RPMI8226 (cell line): ENCODE data around the gene IKZF4.
"Not testable (repeated sequence)": the region's sequence is repeated elsewhere in the genome, so short reads cannot be mapped to it uniquely, and the experiment has no call there.

Experiments
- DNase-seq: peaks from one replicate; pipeline ENCODE4 v3.0.0-alpha.2; 2015

Gene IKZF4

DNA sequence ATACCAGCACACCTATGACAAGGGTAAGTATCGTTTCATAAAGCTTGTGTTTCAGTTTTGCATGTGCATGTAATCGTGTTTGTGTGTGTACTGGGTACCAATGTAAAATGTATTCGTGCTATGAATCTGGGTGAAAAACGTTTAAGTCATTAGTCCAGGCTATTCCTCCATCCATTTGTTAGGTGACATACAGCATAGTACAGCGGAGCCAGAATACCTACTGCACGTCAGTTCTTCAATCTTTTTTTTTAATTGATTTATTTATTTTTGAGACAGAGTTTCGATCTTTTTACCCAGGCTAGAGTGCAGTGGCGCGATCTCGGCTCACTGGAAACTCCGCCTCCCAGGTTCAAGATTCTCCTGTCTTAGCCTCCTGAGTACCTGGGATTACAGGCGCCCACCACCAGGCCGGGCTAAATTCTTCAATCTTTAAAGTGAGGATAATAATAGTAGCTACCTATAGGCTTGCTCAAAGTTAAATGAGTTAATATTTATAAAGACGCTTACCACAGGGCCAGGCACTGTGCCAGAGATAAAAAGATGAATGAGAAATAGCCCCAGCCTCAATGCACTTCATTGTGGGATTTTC lies 20.2 kb downstream of the IKZF4 start:
- no peak for DNase-seq

- peak; percentile 99 for DNase-seq
Observed at GRCh38 chr12:56041552-56042429, 20.9 kb downstream of the IKZF4 start, which contains the start of gene RPS26. RPS26 (plus strand) TSS chr12:56041918; CDS start chr12:56042167, 249 bp downstream.

DNA sequence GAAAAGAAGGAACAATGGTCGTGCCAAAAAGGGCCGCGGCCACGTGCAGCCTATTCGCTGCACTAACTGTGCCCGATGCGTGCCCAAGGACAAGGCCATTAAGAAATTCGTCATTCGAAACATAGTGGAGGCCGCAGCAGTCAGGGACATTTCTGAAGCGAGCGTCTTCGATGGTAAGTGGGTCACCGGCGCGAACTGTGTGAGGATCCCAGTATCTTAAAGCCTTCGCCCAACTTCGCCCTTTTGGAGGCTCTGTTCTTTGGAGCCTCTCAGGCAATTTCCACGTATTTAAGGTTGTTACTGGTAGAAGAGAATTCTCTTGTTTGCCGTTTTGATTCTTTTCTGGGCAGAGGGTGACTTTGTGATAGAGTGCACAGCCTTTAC lies 21.6 kb downstream of the IKZF4 start:
- not testable (repeated sequence) for DNase-seq

- no peak for DNase-seq
Observed at GRCh38 chr12:56042843-56043242, 22.0 kb downstream of the IKZF4 start.

DNA sequence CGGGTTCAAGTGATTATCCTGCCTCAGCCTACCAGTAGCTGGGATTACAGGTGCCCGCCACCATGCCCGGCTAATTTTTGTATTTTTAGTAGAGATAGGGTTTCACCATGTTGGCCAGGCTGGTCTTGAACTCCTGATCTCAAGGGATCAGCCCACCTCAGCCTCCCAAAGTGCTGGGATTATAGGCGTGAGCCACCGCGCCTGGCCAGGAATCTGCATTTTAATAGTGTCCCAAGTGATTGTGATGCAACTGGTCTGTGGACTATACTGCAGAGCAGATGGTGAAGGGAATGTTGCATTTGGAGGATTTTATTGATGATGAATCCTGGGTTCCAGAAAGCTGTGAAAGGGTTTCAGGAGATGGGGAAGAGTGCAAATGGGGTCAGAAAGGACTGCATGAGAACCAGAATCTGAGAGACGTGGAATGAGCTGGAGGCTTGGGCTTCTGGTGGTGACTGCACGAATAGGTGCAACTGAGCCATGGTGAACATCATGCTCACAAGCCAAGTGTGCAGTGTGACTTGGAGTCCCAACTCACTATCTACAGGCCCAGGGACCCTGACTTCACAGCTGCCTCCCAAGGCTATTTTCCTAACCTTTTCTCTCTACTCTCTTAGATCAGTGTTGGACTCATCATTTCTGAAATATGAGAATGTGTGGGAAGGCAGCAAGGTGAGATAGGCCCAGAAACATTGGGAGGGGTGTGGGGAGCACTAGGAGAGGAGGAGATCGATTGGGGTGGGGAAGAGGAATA lies 25.4 kb downstream of the IKZF4 start:
- DNase-seq = no peak

- no peak for DNase-seq
Observed at GRCh38 chr12:56053407-56053893, 32.6 kb downstream of the IKZF4 start.

- DNase-seq = not testable (repeated sequence)
Observed at GRCh38 chr12:56059964-56060363, 39.1 kb downstream of the IKZF4 start.

- DNase-seq = no peak
Observed at GRCh38 chr12:56061982-56062381, 41.1 kb downstream of the IKZF4 start.

DNA sequence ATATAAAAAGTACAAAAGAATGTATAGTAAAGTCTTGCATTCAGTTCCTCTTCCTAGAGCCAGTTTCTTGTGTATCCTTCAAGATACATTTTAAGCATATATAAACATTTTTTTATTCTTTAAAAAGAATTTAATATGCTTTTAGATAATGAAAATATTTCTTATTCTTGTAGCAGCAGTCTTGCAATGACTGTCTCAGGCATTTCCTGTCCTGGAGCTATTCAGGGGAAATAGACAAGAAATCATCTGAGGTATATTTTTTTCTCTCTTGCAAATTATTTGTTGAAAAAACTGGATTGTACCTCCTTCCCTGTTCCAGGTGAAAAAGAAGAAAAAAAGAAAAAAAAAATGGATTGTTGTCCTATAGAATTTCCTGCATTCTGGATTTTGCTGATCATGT lies 42.2 kb downstream of the IKZF4 start:
- DNase-seq = no peak

- DNase-seq = no peak
Observed at GRCh38 chr12:56071648-56072047, 50.8 kb downstream of the IKZF4 start.

DNA sequence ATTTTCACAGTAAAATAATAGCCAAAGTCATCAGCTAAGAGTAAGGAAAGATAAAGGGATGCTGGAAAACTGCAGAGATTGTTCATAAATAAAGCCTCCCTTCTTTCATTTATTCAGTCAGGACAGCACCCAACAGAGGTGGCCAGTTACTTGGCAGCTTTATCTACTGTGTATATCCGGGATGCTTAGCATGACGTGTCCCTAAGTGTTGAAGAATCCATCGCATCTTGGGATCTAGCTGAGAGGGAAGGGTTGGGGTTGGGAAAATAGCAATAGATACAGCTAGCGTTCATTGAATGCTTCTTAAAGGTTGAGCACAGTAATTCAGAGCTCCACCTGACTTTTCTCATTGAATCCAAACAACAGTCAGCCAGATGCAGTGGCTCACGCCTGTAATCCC lies 53.6 kb downstream of the IKZF4 start:
- no peak for DNase-seq

DNA sequence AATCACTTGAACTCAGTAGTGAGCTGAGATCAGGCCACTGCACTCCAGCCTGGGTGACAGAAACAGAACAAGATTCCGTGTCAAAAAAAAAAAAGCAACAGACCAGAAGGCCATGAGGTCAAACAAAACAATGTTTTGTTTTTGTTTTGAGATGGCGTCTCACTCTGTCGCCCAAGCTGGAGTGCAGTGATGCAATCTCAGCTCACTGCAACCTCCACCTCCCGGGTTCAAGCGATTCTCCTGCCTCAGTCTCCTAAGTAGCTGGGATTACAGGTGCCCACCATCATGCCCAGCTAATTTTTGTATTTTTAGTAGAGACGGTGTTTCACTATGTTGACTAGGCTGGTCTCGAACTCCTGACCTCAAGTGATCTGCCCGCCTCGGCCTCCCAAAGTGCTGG lies 57.1 kb downstream of the IKZF4 start:
- not testable (repeated sequence) for DNase-seq

DNA sequence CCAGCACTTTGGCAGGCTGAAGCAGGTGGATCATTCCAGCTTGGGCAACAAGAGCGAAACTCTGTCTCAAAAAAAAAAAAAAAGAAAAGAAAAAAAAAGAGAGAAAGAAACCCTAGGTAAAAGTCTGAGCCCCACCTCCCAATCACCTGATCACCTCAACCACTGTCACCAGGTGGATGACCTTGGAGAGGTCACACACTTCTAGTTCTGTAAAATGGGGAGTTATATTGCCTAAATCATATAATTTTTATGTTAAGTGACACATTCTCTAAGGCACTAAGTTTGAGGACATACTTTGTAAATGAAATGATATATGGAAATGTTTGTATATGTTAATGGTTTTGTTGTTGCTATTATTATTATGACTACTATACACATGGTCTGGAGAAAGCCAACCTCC lies 57.6 kb downstream of the IKZF4 start:
- no peak for DNase-seq

GRCh38 chr12:56078931-56079722 lies 58.3 kb downstream of the IKZF4 start:
- peak; percentile 82 for DNase-seq

DNA sequence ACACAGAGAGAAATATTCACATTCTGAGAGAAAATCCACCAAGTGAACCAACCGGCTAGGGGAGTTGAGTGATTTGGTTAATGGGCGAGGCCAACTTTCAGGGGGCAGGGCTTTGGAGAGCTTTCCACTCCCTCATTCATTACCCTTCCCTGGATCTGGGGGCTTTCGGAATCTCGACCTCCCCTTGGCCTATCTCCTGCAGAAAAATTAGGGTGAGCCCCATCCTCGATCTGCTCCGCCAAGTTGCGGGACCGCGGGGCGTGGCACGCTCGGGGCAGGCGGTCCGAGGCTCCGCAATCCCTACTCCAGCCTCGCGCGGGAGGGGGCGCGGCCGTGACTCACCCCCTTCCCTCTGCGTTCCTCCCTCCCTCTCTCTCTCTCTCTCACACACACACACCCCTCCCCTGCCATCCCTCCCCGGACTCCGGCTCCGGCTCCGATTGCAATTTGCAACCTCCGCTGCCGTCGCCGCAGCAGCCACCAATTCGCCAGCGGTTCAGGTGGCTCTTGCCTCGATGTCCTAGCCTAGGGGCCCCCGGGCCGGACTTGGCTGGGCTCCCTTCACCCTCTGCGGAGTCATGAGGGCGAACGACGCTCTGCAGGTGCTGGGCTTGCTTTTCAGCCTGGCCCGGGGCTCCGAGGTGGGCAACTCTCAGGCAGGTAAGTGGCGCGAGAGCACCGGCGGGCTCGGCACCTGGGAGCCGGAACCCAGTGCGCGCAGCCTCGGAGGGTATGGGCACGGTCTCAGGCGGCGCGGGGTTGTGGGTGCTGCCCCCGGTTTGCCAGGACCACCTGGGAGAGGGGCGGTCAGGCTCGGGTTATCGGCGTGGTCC lies 59.1 kb downstream of the IKZF4 start, which contains the start of gene ERBB3:
TSS of gene ERBB3 (plus strand) at position 443 of the 833 bp plus-strand sequence. CDS start at position 579, 136 bp downstream.
- DNase-seq = peak; percentile 77

DNA sequence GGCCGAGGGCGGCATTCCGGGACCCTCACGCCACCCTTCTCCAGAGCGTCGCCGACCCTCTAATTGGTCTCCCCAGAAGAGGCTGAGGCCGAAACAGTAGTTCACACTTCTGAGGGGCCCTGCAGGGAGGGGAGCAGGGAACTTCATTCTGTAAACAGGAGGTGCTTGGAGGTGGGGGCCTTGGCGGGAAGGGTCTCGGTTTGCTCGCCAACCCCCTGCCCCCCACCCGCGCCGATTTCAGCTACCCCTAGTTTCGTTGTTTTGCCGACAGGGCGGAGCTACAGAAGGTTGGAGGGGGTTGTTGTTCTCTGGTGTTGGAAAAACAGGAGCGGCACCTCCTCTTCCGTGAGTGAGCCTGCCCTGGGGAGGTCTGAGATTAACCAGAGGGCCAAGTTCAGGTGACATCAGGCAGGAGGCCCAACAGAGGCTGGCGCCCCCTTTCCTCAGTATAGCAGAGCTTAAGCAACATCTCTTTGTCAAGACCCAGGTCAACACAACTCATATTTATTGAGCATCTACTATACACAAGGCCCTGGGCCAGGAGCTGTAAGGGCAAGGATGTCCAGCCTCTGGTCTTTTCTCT lies 59.8 kb downstream of the IKZF4 start:
- no peak for DNase-seq

DNA sequence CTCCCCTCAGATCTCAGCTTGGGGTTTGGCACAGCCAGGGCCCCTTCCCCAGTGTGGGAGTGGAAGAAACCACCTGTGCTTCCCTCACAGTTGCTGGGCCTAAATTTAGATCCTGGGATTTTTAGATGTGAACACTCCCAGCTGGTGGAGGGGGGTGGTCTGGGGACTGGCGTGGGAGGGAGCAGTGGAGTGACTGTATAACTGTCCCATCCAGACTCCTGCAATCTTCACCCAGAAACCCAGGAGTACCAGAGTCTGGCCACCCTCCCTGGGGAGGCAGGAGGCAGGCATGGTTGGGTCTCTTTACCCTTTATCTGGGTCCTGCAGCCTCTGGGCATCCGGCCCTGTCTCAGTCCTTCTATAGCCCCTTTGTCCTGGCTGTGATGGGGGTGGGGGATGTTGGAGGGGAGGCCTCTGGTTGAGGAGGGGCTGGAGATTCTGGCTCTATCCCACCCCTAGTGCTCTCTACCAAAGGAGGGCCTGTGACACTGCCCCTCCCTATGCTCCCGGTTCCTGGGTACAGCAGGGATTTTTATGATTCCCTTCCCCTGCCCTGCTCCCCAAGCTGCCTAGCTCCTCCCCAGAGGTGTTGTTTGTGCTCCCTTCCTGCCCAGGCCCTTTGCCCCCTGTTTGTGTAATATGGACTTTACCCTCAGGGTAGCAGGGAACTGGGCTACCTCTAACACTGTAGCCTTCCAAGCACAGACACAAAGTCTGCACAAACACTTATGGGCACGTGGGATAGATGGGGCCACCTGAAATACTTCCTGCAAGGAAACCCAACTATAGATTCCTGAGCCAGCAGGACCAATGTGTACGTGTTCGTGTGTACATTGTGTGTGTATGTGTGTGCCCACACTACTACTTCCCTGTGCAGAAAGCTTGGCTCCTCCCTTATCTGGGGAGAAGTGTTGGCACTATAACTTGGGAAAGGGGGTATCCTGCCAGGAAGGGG lies 60.8 kb downstream of the IKZF4 start:
- no peak for DNase-seq

GRCh38 chr12:56082382-56082781 lies 61.5 kb downstream of the IKZF4 start:
- no peak for DNase-seq

DNA sequence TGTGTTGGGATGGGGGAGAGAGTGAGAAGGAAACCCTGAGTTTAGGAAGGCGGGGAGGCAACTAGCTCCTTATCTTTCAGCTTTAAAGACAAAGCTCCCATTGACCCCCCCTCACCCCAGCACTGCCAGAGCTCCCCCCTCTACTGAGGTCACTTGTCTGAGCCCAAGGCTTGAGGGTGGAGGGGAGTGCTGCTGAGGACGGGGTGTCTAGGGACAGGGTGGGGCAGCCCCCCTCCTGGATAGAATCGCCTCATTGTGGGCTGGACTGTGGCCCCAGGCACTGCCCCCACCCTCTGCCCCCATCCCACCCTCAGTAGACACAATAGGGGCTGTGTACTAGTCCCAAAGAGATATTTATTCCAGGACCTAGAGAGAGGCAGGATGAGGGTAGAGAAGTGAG lies 62.1 kb downstream of the IKZF4 start:
- DNase-seq = no peak
